Thyroid gland (tissue), 4 donors: ENCODE data around the gene AGPAT4.

Experiments used
- POLR2A ChIP-seq, 2 donors: fragments of 450-650 bp; IDR thresholded peaks; one replicate each; pipeline ENCODE4 v1.6.1; 2017; ENCODE audit warnings: antibody characterized with exemption in 2 of 2, mild to moderate bottlenecking in 2 of 2, moderate library complexity in 1 of 2
- TF ChIP-seq, protein P1 (sequence below), 6 experiments: fragments of 200-600 bp in 3 of 6; fragments of 450-650 bp in 3 of 6; sonication (generic) in 3 of 6; IDR thresholded peaks; one replicate each; pipeline ENCODE4 v1.5.1; 2016 to 2019; ENCODE audit warnings: antibody characterized with exemption in 6 of 6, mild to moderate bottlenecking in 2 of 6, inconsistent platforms in 1 of 6, moderate library complexity in 1 of 6

DNA sequence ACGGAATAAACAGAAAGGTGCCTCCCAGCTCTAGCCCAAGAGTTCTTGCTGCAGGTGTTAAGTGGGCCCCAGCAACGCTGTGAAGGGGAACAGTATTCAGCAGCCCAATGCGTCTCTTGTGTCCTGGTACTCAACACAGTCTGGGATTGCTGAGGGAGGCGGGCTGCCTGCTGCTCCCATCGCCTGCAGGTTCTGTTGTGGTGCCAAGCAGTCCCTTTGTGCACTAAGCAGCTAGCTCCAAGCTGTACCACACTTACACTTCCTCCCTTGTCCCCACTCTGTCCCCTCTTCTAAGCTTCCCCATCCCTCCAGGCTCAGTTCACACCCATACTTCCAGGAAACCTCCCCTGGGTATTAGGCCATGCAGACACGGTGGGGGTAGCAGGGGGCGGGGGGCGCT lies 92.7 kb downstream of the AGPAT4 start:
- TF ChIP-seq, protein P1, sequence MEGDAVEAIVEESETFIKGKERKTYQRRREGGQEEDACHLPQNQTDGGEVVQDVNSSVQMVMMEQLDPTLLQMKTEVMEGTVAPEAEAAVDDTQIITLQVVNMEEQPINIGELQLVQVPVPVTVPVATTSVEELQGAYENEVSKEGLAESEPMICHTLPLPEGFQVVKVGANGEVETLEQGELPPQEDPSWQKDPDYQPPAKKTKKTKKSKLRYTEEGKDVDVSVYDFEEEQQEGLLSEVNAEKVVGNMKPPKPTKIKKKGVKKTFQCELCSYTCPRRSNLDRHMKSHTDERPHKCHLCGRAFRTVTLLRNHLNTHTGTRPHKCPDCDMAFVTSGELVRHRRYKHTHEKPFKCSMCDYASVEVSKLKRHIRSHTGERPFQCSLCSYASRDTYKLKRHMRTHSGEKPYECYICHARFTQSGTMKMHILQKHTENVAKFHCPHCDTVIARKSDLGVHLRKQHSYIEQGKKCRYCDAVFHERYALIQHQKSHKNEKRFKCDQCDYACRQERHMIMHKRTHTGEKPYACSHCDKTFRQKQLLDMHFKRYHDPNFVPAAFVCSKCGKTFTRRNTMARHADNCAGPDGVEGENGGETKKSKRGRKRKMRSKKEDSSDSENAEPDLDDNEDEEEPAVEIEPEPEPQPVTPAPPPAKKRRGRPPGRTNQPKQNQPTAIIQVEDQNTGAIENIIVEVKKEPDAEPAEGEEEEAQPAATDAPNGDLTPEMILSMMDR (IDR thresholded peaks at IDR 0.05) = no peak
- TF ChIP-seq POLR2A (IDR thresholded peaks at IDR 0.05) = no peak
